Liver (tissue), 9 donors: Measurements from ENCODE around the gene DCAF4. TPM values are rescaled to one million over a fixed set of nuclear protein-coding genes. Genes with fewer than 3 reads are reported as not detected.

Experiments
- DNase-seq: peaks from one replicate; pipeline ENCODE4 v3.0.0-alpha.2; 2017; ENCODE audit warnings: low spot score
- H3K27ac ChIP-seq, 2 donors: one replicate each; pipeline ENCODE4 v1.7.0; 2013; ENCODE audit warnings: inconsistent platforms in 2 of 2, low read length in 2 of 2, control low read depth in 1 of 2, low read depth in 1 of 2, mild to moderate bottlenecking in 1 of 2
- H3K27me3 ChIP-seq, 4 donors: one replicate each; pipeline versions ENCODE4 v1.6.1 to v1.7.0; 2013; ENCODE audit warnings: low read length in 3 of 4, inconsistent platforms in 1 of 4, mild to moderate bottlenecking in 1 of 4, moderate library complexity in 1 of 4; ENCODE audit not compliant: control insufficient read depth in 4 of 4, insufficient read depth in 4 of 4
- H3K36me3 ChIP-seq, 4 donors: one replicate each; pipeline versions ENCODE4 v1.6.1 to v1.7.0; 2013; ENCODE audit warnings: low read length in 3 of 4, mild to moderate bottlenecking in 3 of 4, low read depth in 1 of 4, moderate library complexity in 1 of 4; ENCODE audit not compliant: control insufficient read depth in 4 of 4, insufficient read depth in 3 of 4
- H3K4me1 ChIP-seq, 4 donors: one replicate each; pipeline versions ENCODE4 v1.6.1 to v1.7.0; 2013; ENCODE audit warnings: low read length in 3 of 4, mild to moderate bottlenecking in 3 of 4, moderate library complexity in 1 of 4; ENCODE audit not compliant: control insufficient read depth in 4 of 4, insufficient read depth in 4 of 4
- H3K4me3 ChIP-seq, 3 donors: one replicate each; pipeline versions ENCODE4 v1.6.1 to v1.7.0; 2013; ENCODE audit warnings: low read length in 3 of 3, control low read depth in 1 of 3, low read depth in 1 of 3, mild to moderate bottlenecking in 1 of 3
- H3K9ac ChIP-seq, 2 donors: one replicate each; pipeline ENCODE4 v1.7.0; 2013; ENCODE audit warnings: low read length in 2 of 2, mild to moderate bottlenecking in 2 of 2, moderate library complexity in 2 of 2, control low read depth in 1 of 2, low read depth in 1 of 2
- H3K9me3 ChIP-seq, 4 donors: one replicate each; pipeline versions ENCODE4 v1.6.1 to v1.7.0; 2013; ENCODE audit warnings: low read length in 3 of 4; ENCODE audit not compliant: control insufficient read depth in 4 of 4
- ATF3 ChIP-seq: IDR thresholded peaks from 2 replicates; pipeline ENCODE4 v1.6.1; 2016; ENCODE audit warnings: antibody characterized with exemption
- CTCF ChIP-seq: fragments of 150-350 bp; IDR thresholded peaks from 2 replicates; pipeline ENCODE4 v1.5.1; 2017; ENCODE audit warnings: improper control_type of control experiment, low read depth, low read length; ENCODE audit not compliant: missing input control
- EGR1 ChIP-seq, 2 donors: IDR thresholded peaks; 2 replicates each; pipeline ENCODE4 v1.6.1; 2016 to 2018; ENCODE audit warnings: antibody characterized with exemption in 2 of 2, low read depth in 2 of 2
- FOXA1 ChIP-seq: IDR thresholded peaks from 2 replicates; pipeline ENCODE4 v1.6.1; 2016; ENCODE audit warnings: antibody characterized with exemption
- FOXA2 ChIP-seq: IDR thresholded peaks from 2 replicates; pipeline ENCODE4 v1.6.1; 2016; ENCODE audit warnings: antibody characterized with exemption
- GABPA ChIP-seq, 2 donors: IDR thresholded peaks in 1 of 2; conservative IDR thresholded peaks in 1 of 2; 2 replicates each; pipeline ENCODE4 v1.6.1; 2016; ENCODE audit warnings: antibody characterized with exemption in 2 of 2, mild to moderate bottlenecking in 1 of 2, moderate library complexity in 1 of 2
- HNF4A ChIP-seq, 2 donors: conservative IDR thresholded peaks; 2 replicates each; pipeline ENCODE4 v1.6.1; 2016; ENCODE audit warnings: antibody characterized with exemption in 2 of 2, mild to moderate bottlenecking in 2 of 2
- HNF4G ChIP-seq: IDR thresholded peaks from 2 replicates; pipeline ENCODE4 v1.6.1; 2016; ENCODE audit warnings: antibody characterized with exemption
- JUND ChIP-seq, 2 donors: IDR thresholded peaks; 2 replicates each; pipeline ENCODE4 v1.6.1; 2016; ENCODE audit warnings: antibody characterized with exemption in 2 of 2
- MAX ChIP-seq: IDR thresholded peaks from 2 replicates; pipeline ENCODE4 v1.6.1; 2016; ENCODE audit warnings: antibody characterized with exemption
- NR2F2 ChIP-seq: IDR thresholded peaks from 2 replicates; pipeline ENCODE4 v1.6.1; 2016; ENCODE audit warnings: antibody characterized with exemption
- RAD21 ChIP-seq, 2 donors: IDR thresholded peaks; 2 replicates each; pipeline ENCODE4 v1.6.1; 2016; ENCODE audit warnings: antibody characterized with exemption in 2 of 2, mild to moderate bottlenecking in 2 of 2
- REST ChIP-seq: IDR thresholded peaks from 2 replicates; pipeline ENCODE4 v1.6.1; 2016; ENCODE audit warnings: antibody characterized with exemption, mild to moderate bottlenecking
- RXRA ChIP-seq, 2 donors: IDR thresholded peaks; 2 replicates each; pipeline ENCODE4 v1.6.1; 2017 to 2018; ENCODE audit warnings: antibody characterized with exemption in 2 of 2, mild to moderate bottlenecking in 1 of 2
- SP1 ChIP-seq: IDR thresholded peaks from 2 replicates; pipeline ENCODE4 v1.6.1; 2018; ENCODE audit warnings: antibody characterized with exemption, mild to moderate bottlenecking
- TAF1 ChIP-seq: conservative IDR thresholded peaks from 2 replicates; pipeline ENCODE4 v1.6.1; 2016; ENCODE audit warnings: antibody characterized with exemption, mild to moderate bottlenecking
- YY1 ChIP-seq: IDR thresholded peaks from 2 replicates; pipeline ENCODE4 v1.6.1; 2016; ENCODE audit warnings: antibody characterized with exemption, mild to moderate bottlenecking
- ZBTB33 ChIP-seq: IDR thresholded peaks from 2 replicates; pipeline ENCODE4 v1.6.1; 2016; ENCODE audit warnings: antibody characterized with exemption
- WGBS: extraction: QIAGEN DNeasy Blood & Tissue Kit; methylation state at CpG from one replicate; pipeline ENCODE4 v1.1.7; 2013; 5-methylcytosine and 5-hydroxymethylcytosine counted together
- polyA plus RNA-seq, 2 donors: library from polyadenylated mRNA; stranded (reverse) in 1 of 2; unstranded in 1 of 2; fragments of 200-250 nt in 1 of 2; fragments of >200 nt in 1 of 2; fragmentation: Nextera tagmentation in 1 of 2; extraction: Ambion mirVana in 1 of 2; gene quantifications; one replicate each; pipeline versions ENCODE4 v1.2.1 to v1.2.3, GENCODE V29; 2013 to 2015
- total RNA-seq, 2 donors: library from RNA; depleted of rRNA; stranded (reverse); fragments of >200 nt; gene quantifications; one replicate each; pipeline ENCODE4 v1.2.3, GENCODE V29; 2014
- donor health status: healthy.
- donor health status: healthy.
- donor health status: healthy.
- donor health status: healthy.
- donor health status: healthy.

Gene DCAF4
- total and polyA plus RNA-seq, 4 donors: 3.5 to 11.0 (median 6.1) TPM

GRCh38 chr14:72892103-72892878 is 34.0 kb upstream of the DCAF4 start:
- peak overlapping the region; percentile 79 to 96 (median 83) for H3K4me3 ChIP-seq
- peaks cover 3 to 28% (median 15%) of the 10 kb centered on the region in 4 donors for H3K4me1 ChIP-seq
- no peaks in the 10 kb centered on the region for H3K27me3 ChIP-seq
- 1% methylated on average over 47 of the region's 47 CpGs for WGBS
- H3K9me3 ChIP-seq: no peaks in the 10 kb centered on the region
- H3K27ac ChIP-seq: peak overlapping the region in 1 of 2 donors; percentile 63
- no peaks in the 10 kb centered on the region for H3K36me3 ChIP-seq
- peak overlapping the region; percentile 50 to 74 for H3K9ac ChIP-seq
- TF ChIP-seq CTCF (peak; percentile 2), HNF4A (conservative IDR thresholded peaks at IDR 0.05) (no peak)
- peak; percentile 49 for DNase-seq

GRCh38 chr14:72892879-72893635 is 33.2 kb upstream of the DCAF4 start:
- Histone ChIP-seq H3K9me3 (no peaks in the 10 kb centered on the region), H3K4me3 (peak overlapping the region; percentile 79 to 96 (median 83)), H3K9ac (peak overlapping the region; percentile 55 to 74), H3K27me3 (no peaks in the 10 kb centered on the region), H3K27ac (peak overlapping the region; percentile 63 to 76), H3K4me1 (peaks cover 3 to 28% (median 15%) of the 10 kb centered on the region in 4 donors), H3K36me3 (no peaks in the 10 kb centered on the region)
- TF ChIP-seq ATF3: no peak
- TF ChIP-seq YY1: no peak
- no peak for TF ChIP-seq HNF4A (conservative IDR thresholded peaks at IDR 0.05)
- TF ChIP-seq HNF4G: no peak
- TF ChIP-seq SP1: no peak
- no peak for TF ChIP-seq GABPA (IDR thresholded peaks at IDR 0.05 in 1 of 2, conservative IDR thresholded peaks at IDR 0.05 in 1 of 2)
- no peak for TF ChIP-seq TAF1
- no peak for TF ChIP-seq REST
- TF ChIP-seq FOXA2: no peak
- no peak for TF ChIP-seq CTCF
- TF ChIP-seq FOXA1: no peak
- no peak for TF ChIP-seq ZBTB33
- TF ChIP-seq MAX: no peak
- TF ChIP-seq NR2F2: no peak
- TF ChIP-seq RAD21 (IDR thresholded peaks at IDR 0.05): no peak
- no peak for TF ChIP-seq EGR1 (IDR thresholded peaks at IDR 0.05; ENCODE audit: low read depth in 2 of 2)
- TF ChIP-seq RXRA (IDR thresholded peaks at IDR 0.05): no peak
- TF ChIP-seq JUND (IDR thresholded peaks at IDR 0.05): no peak
- WGBS: under 1% methylated on average over 68 of the region's 68 CpGs
- DNase-seq: peak; percentile 62
